ENCODE measurements around the gene HNRNPDL. TPM values are rescaled to one million over a fixed set of nuclear protein-coding genes. Genes with fewer than 3 reads are reported as not detected.
"Not testable (repeated sequence)": the region's sequence is repeated elsewhere in the genome, so short reads cannot be mapped to it uniquely, and the experiment has no call there.

The HNRNPDL gene
- total RNA-seq, 4 donors from 2014 or later: 101 to 257 (median 126) TPM

GRCh38 chr4:82422616-82423015 lies 7.6 kb downstream of the HNRNPDL start:
- peaks cover 22% of the 10 kb centered on the region for H3K4me1 ChIP-seq
- 81% methylated on average over 5 of the region's 5 CpGs for WGBS
- H3K27ac ChIP-seq: no peak overlapping the region
- TF ChIP-seq CTCF (IDR thresholded peaks at IDR 0.05) (no peak), POLR2A (IDR thresholded peaks at IDR 0.05) (no peak), POLR2AphosphoS5 (IDR thresholded peaks at IDR 0.05) (no peak), EP300 (IDR thresholded peaks at IDR 0.05) (no peak)
- H3K4me3 ChIP-seq: no peak overlapping the region
- DNase-seq (ENCODE audit: low spot score in 2 of 2): no peak
- peaks cover 39% of the 10 kb centered on the region for H3K36me3 ChIP-seq
- no peaks in the 10 kb centered on the region for H3K9me3 ChIP-seq
- H3K27me3 ChIP-seq: no peaks in the 10 kb centered on the region

- H3K36me3 ChIP-seq: peaks cover 37% of the 10 kb centered on the region
Observed at GRCh38 chr4:82421796-82422560, 8.3 kb downstream of the HNRNPDL start.

GRCh38 chr4:82419451-82419850 lies 10.8 kb downstream of the HNRNPDL start:
- no peaks in the 10 kb centered on the region for H3K4me1 ChIP-seq
- TF ChIP-seq POLR2A (IDR thresholded peaks at IDR 0.05): no peak
- TF ChIP-seq EP300 (IDR thresholded peaks at IDR 0.05): no peak
- TF ChIP-seq POLR2AphosphoS5 (IDR thresholded peaks at IDR 0.05): no peak
- no peak for TF ChIP-seq CTCF (IDR thresholded peaks at IDR 0.05)
- no peaks in the 10 kb centered on the region for H3K9me3 ChIP-seq
- no peak for DNase-seq (ENCODE audit: low spot score in 2 of 2)
- 74% methylated on average over 3 of the region's 3 CpGs for WGBS
- no peaks in the 10 kb centered on the region for H3K27me3 ChIP-seq
- no peak overlapping the region for H3K27ac ChIP-seq
- H3K4me3 ChIP-seq: no peak overlapping the region
- H3K36me3 ChIP-seq: peaks cover 13% of the 10 kb centered on the region

More at GRCh38 chr4:82421796-82422560, 8.3 kb downstream of the HNRNPDL start:
- DNase-seq (ENCODE audit: low spot score in 2 of 2): no peak
- TF ChIP-seq POLR2AphosphoS5 (IDR thresholded peaks at IDR 0.05) (no peak), CTCF (IDR thresholded peaks at IDR 0.05) (no peak), POLR2A (IDR thresholded peaks at IDR 0.05) (no peak)
- H3K27me3 ChIP-seq: no peaks in the 10 kb centered on the region
- no peak overlapping the region for H3K27ac ChIP-seq
- no peak overlapping the region for H3K4me3 ChIP-seq
- peaks cover 15% of the 10 kb centered on the region for H3K4me1 ChIP-seq
- WGBS: 88% methylated on average over 13 of the region's 13 CpGs
- no peaks in the 10 kb centered on the region for H3K9me3 ChIP-seq

GRCh38 chr4:82415922-82416365 lies 14.3 kb downstream of the HNRNPDL start:
- no peaks in the 10 kb centered on the region for H3K27me3 ChIP-seq
- 93% methylated on average over 12 of the region's 12 CpGs for WGBS
- TF ChIP-seq CTCF (IDR thresholded peaks at IDR 0.05): no peak
- TF ChIP-seq POLR2AphosphoS5 (IDR thresholded peaks at IDR 0.05): no peak
- TF ChIP-seq EP300 (IDR thresholded peaks at IDR 0.05): no peak
- TF ChIP-seq POLR2A (IDR thresholded peaks at IDR 0.05): no peak
- H3K4me1 ChIP-seq: no peaks in the 10 kb centered on the region
- no peak for DNase-seq (ENCODE audit: low spot score in 2 of 2)
- no peak overlapping the region for H3K27ac ChIP-seq
- H3K9me3 ChIP-seq: no peaks in the 10 kb centered on the region
- H3K36me3 ChIP-seq: no peaks in the 10 kb centered on the region
- H3K4me3 ChIP-seq: no peak overlapping the region

- H3K36me3 ChIP-seq, H3K4me1 ChIP-seq: not testable (repeated sequence)
- WGBS: 93% methylated on average over 11 of the region's 11 CpGs
Observed at GRCh38 chr4:82415061-82415460, 15.2 kb downstream of the HNRNPDL start.

More at GRCh38 chr4:82415061-82415460, 15.2 kb downstream of the HNRNPDL start:
- H3K9me3 ChIP-seq; H3K4me3 ChIP-seq; H3K27me3 ChIP-seq; DNase-seq (ENCODE audit: low spot score in 2 of 2); H3K27ac ChIP-seq: not testable (repeated sequence)
